GM12801 (cell line): ENCODE data around the gene FGFR4.

Experiments
- TF ChIP-seq, protein P1 (sequence below): IDR thresholded peaks from one replicate; pipeline ENCODE4 v1.5.1; 2011; ENCODE audit warnings: control low read depth; ENCODE audit not compliant: insufficient read length; ENCODE audit errors: extremely low read depth

The FGFR4 gene

DNA sequence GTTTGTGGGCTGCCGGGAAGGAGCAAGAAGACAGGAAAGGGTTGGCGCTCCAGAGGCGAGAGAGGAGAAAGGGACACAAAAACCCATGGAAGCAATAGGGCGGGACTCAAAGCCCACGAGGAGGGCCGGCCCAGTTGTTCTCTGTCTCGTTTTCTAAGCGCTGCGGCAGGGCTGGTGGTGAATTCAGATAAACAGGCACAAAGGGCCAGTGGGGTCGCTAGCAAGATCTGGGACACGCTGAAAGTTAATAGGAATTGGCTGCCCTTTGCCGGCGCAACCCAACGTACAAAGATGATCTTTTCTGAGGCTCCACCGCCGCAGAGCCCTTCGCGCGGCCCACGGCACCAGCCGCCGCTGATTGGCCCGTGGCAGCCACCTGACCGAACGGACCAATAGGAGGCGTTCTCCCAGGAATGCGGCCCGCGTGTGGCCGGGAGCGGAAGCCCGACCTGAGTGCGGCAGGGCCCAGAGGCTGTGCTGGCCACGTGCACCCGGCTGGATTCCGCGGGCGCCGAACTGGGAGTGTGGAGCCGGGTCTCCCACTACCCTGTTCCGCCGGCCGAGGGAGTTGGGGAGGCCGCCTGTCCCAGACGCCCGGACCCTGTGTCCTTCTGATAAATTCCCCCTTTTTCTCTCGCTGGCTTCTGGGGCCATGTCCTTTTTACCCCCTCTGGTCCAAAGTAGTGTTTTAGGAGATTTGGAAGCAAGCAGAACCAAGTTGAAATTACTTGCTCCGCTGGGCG lies 30.1 kb downstream of the FGFR4 start:
- TF ChIP-seq, protein P1, sequence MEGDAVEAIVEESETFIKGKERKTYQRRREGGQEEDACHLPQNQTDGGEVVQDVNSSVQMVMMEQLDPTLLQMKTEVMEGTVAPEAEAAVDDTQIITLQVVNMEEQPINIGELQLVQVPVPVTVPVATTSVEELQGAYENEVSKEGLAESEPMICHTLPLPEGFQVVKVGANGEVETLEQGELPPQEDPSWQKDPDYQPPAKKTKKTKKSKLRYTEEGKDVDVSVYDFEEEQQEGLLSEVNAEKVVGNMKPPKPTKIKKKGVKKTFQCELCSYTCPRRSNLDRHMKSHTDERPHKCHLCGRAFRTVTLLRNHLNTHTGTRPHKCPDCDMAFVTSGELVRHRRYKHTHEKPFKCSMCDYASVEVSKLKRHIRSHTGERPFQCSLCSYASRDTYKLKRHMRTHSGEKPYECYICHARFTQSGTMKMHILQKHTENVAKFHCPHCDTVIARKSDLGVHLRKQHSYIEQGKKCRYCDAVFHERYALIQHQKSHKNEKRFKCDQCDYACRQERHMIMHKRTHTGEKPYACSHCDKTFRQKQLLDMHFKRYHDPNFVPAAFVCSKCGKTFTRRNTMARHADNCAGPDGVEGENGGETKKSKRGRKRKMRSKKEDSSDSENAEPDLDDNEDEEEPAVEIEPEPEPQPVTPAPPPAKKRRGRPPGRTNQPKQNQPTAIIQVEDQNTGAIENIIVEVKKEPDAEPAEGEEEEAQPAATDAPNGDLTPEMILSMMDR: no peak

DNA sequence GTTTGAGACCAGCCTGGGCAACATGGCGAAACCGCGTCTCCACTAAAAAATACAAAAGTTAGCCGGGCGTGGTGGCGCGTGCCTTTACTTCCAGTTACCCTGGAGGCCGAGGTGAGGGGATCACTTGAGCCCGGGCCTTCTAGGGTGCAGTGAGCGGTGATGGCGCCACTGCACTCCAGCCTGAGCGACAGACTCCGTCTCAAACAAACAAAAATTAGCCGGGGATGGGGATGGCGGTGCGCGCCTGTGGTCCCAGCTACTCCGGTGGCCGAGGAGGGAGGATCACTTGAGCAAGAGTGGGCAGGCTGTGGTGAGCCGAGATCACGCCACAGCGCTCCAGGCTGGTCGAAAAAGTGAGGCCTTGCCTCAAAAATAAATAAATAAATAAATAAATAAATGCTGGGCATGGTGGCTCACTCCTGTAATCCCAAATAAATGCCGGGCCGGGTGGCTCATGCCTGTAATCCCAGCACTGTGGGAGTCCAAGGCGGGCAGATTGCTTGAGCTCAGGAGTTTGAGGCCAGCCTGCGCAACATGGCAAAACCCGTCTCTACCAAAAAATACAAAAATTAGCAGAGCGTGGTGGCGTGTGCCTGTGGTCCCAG lies 30.8 kb downstream of the FGFR4 start:
- TF ChIP-seq, protein P1: no peak

DNA sequence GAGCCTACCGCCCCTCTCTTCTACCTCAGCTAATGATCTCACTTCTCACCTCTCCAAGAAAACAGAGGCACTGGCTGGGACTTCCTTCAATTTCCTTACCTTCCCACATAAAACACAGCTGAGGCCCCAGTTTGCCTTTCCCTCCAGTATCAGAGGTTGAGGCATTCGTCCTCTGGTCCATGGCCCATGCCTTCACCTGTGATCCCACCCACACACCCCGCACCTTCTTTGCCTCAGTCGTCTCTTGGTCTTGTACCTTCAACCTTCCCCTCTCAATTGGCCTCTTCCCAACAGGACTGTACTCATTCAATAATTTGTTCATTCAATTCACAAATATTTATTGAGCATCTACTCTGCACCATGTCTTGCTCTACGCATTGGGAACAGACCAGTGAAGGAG lies 35.9 kb downstream of the FGFR4 start:
- TF ChIP-seq, protein P1: no peak

DNA sequence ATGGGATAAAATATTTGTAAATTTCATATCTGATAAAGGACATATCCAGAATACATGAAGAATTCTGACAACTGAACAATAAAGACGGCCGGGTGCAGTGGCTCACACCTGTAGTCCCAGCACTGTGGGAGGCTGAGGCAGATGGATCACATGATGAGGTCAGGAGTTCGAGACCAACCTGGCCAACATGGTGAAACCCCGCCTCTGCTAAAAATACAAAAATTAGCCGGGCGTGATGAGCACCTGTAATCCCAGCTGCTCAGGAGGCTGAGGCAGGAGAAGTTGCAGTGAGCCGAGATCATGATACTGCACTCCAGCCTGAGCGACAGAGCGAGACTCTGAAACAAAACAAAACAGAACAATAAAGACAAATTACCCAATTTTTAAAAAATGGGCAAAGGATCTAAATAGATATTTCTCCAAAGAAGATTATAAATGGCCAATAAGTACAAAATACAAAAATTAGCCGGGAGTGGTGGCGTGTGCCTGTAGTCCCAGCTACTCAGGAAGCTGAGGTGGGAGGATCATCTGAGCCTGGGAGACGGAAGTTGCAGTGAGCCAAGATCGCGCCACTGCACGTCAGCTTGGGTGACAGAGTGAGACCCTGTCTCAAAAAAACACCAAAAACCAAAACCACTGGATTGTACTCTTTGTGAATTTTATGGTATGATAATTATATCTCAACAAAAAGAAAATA lies 37.2 kb downstream of the FGFR4 start:
- TF ChIP-seq, protein P1: no peak

DNA sequence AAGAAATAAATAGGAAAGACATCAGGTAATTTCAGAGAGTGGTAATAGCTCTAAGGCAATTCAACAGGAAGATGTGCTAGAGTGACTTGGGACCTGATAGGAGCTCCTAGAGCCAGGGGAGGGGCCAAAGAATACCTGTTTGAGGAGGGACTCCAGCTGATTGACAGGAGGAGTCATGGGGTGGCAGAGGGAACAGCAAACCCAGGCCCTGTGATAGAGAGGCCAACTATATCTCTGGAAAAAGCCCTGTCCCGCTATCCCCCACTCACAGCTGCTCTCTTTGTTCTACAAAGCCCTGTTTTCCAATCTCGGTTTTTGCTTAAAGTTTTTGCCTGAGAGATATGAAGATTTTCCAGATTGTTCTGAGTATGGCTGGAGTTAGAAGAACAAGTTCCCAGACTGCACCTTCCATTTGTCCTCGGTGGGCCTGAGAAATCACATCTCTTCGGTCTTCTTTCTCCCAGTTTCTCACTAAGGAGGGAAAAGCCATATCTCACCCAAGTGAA lies 37.8 kb downstream of the FGFR4 start:
- TF ChIP-seq, protein P1: no peak

DNA sequence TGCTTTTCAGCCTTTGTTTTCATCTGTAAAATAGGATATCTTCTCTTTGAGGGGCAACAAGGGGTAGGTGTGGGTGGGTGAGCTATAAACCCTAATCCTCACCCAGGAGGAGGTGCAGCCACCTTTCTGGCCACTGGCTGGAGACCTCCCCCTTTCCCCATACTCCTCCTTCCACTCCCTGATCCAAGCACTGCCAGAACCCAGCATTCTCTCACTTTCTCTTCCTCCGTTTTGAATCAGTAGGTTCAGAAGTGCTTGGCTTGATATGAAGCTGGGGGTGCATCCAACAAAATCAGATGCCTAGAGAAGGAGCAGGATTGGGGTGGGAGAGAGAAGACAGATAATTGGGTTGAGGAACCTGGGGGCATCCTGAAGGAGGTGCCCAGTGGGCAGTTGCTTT lies 40.1 kb downstream of the FGFR4 start:
- TF ChIP-seq, protein P1: no peak

DNA sequence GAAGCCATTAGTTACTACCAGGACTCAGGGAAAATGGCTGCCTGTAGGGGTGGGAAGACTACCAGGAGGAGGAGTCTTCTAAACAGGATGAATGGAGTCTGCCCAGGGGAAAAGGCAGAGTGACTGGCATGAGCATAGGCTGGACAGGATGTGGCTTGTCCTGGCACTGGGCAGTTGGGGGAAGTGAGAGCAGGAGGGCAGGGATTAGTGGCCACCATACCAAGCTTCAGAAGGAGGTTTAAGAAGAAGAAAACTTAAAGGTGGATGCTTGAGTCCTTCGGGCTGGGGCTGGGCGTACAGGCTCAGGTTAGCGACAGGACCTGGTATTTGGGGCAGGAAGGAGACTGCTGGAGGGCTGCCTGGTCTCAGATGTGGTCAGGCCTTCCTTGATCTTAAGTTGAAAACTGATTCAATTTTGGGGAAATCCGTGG lies 41.9 kb downstream of the FGFR4 start:
- TF ChIP-seq, protein P1: no peak
